T-helper 1 cell treated with Interleukin-12 subunit alpha and Interleukin-12 subunit beta and Interleukin-4 antibody, amounts not matched to agents 30 μg/mL and 1 μg/mL, for 36 hours (primary cell): ENCODE results near the gene HHATL.
"Not testable (repeated sequence)": the region's sequence is repeated elsewhere in the genome, so short reads cannot be mapped to it uniquely, and the experiment has no call there.

Source experiments
- H3K27ac Mint-ChIP-seq: one replicate; pipeline ENCODE4 v1.8.0; 2021; ENCODE audit warnings: mild to moderate bottlenecking, mixed read lengths
- H3K27me3 Mint-ChIP-seq: one replicate; pipeline ENCODE4 v1.8.0; 2021; ENCODE audit warnings: low read depth, mixed read lengths
- H3K36me3 Mint-ChIP-seq: one replicate; pipeline ENCODE4 v1.8.0; 2021; ENCODE audit warnings: low read depth, mixed read lengths
- H3K4me1 Mint-ChIP-seq: one replicate; pipeline ENCODE4 v1.8.0; 2021; ENCODE audit warnings: low read depth, mixed read lengths
- H3K4me3 Mint-ChIP-seq: one replicate; pipeline ENCODE4 v1.8.0; 2021; ENCODE audit warnings: mild to moderate bottlenecking, moderate library complexity, mixed read lengths
- H3K9me3 Mint-ChIP-seq: one replicate; pipeline ENCODE4 v1.8.0; 2021; ENCODE audit warnings: mixed read lengths

Gene HHATL

DNA sequence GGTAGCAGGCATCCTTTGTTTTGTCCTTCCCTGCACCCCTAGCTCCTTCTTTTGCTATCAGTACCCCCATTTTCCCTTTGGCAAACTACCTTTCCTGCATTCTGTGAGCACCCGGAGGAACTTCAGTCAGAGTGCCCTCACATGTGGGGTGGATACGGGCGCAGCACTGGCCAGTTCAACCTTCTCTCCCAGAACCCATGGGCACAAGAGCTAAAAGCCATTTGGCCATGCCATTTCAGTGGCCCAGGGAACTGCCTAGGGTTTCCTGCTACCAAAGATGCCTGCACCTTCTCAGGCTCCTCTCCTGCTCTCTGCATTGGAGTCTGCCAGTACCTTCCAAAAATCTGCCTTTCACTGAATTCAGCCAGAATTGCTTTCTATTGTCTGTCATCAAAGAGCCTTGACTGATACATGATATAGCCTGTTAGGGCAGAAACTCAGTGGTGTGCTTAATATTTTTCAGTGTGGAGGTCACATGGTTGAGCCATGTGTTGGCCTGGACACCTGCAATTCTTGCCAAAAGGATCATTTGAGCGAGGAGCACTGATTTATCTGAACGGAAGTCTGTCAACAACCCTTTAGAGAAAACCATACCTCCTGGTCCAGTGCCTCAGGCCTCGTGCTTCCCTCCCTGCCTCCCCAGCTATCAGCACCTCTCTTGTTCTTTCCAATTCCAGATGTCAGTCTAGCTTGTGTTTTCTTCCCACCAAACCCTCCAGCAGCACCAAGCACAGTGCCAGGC, 27.0 kb upstream of the HHATL start:
- H3K4me3 Mint-ChIP-seq, result no peak overlapping the region
- no peaks in the 10 kb centered on the region for H3K36me3 Mint-ChIP-seq
- H3K4me1 Mint-ChIP-seq, result no peaks in the 10 kb centered on the region
- no peaks in the 10 kb centered on the region for H3K9me3 Mint-ChIP-seq
- peaks cover 10% of the 10 kb centered on the region for H3K27me3 Mint-ChIP-seq
- H3K27ac Mint-ChIP-seq, result no peak overlapping the region

DNA sequence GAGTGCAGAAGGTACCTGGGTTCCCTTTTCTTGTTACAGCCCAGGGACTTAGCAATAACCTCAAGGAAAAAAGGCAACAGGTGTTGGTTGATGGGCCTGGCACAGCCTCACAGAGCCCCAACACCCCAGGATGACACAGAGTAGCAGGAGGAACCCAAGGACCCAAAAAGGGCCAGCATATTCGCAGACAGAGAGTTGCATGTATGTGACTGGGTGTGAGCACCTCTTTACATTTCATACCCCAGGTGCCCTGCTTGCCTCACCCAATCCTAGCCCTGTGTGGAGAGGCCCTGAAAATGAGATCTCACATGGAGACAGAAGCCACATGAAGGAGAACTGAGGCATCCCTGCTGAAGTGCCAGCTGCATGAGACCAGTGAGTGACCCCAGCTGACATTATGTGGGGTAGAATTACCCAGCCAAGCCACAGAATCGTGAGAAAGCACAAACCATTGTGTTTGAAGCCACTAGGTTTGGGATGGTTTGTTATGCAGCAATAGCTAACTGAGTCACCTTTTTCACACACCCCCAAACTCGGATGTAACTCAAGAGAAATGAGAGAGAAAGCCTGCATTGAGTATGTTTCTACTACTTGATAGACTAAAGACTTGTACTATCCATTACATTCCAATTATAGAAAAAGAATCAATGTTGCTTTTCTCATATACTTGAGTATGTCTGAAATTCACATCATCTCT, 26.2 kb upstream of the HHATL start:
- Mint-ChIP-seq H3K27me3 (peaks cover 15% of the 10 kb centered on the region), H3K4me3 (no peak overlapping the region), H3K9me3 (no peaks in the 10 kb centered on the region), H3K36me3 (no peaks in the 10 kb centered on the region), H3K4me1 (no peaks in the 10 kb centered on the region), H3K27ac (no peak overlapping the region)

DNA sequence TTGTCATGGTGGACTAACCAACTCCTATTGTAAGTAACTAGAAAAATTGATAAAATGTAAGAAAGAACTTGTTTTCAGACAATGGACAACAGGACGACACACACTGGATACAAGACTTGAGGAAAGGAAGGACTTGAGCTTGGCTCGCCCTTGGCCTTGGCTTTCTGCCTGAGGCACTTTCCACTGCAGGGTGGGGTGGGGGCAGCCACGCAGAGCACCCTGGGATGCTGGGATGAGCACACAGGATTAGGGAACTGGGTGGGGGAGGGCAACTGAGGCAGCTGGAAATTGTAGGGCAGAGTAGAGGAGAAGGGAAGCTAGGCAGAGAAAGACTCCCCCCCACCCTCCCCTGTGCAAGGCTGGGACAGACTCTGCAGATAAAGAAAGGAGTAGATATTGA, 25.5 kb upstream of the HHATL start:
- H3K27me3 Mint-ChIP-seq, result peaks cover 17% of the 10 kb centered on the region
- H3K9me3 Mint-ChIP-seq, result no peaks in the 10 kb centered on the region
- H3K36me3 Mint-ChIP-seq, result no peaks in the 10 kb centered on the region
- H3K4me1 Mint-ChIP-seq, result no peaks in the 10 kb centered on the region
- no peak overlapping the region for H3K27ac Mint-ChIP-seq
- H3K4me3 Mint-ChIP-seq, result no peak overlapping the region

DNA sequence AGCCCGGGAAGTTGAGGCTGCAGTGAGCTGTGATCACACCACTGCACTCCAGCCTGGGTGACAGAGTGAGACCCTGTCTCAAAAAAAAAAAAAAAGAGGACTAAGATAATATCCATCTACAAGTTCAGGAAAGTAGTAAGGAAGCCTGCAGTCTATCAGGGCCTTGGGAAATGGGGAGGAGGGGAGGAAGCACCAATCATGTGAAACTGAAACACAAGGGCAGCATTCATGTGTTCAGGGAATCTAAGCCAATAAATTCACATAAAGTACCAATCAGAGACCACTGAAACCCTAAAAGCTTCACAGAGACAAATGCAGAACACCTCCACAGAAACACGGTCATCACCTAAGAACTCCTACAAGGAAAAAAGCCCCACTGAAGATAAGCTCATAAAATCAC, 22.9 kb upstream of the HHATL start:
- no peaks in the 10 kb centered on the region for H3K9me3 Mint-ChIP-seq
- peaks cover 19% of the 10 kb centered on the region for H3K27me3 Mint-ChIP-seq
- H3K27ac Mint-ChIP-seq, result no peak overlapping the region
- H3K4me3 Mint-ChIP-seq, result no peak overlapping the region
- no peaks in the 10 kb centered on the region for H3K36me3 Mint-ChIP-seq
- no peaks in the 10 kb centered on the region for H3K4me1 Mint-ChIP-seq

DNA sequence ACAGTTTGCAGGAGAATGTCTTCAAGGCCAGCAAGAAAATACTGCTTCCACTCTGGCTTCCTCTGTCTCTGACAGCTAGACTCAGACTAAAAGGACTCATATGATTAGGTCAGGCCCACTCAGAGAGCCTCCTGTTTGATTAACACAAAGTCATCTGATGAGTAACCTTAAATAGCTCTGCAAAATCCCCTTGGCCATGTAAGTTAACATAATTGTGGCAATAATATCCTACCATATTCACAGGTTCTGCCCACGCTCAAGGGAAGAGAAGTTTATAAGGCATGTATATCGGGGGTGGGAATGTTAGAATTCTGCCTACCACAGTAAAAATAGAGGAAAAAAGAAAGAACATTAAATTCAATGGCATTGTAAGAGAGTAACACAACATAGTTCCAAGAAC, 20.6 kb upstream of the HHATL start:
- H3K36me3 Mint-ChIP-seq, result no peaks in the 10 kb centered on the region
- H3K4me1 Mint-ChIP-seq, result no peaks in the 10 kb centered on the region
- no peak overlapping the region for H3K4me3 Mint-ChIP-seq
- H3K27me3 Mint-ChIP-seq, result peaks cover 19% of the 10 kb centered on the region
- H3K27ac Mint-ChIP-seq, result no peak overlapping the region
- no peaks in the 10 kb centered on the region for H3K9me3 Mint-ChIP-seq

DNA sequence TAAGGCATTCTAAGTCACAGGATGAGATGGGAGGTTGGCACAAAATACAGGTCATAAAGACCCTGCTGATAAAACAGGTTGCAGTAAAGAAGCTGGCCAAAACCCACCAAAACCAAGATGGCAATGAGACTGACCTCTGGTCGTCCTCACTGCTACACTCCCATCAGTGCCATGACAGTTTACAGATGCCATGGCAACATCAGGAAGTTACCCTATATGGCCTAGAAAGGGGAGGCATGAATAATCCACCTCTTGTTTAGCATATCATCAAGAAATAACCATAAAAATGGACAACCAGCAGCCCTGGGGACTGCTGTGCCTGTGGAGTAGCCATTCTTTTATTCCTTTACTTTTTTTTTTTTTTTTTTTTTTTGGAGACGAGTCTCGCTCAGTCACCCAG, 19.8 kb upstream of the HHATL start:
- H3K36me3 Mint-ChIP-seq, H3K9me3 Mint-ChIP-seq, H3K4me3 Mint-ChIP-seq, H3K27ac Mint-ChIP-seq, H3K4me1 Mint-ChIP-seq: not testable (repeated sequence)
- peaks cover 17% of the 10 kb centered on the region for H3K27me3 Mint-ChIP-seq

DNA sequence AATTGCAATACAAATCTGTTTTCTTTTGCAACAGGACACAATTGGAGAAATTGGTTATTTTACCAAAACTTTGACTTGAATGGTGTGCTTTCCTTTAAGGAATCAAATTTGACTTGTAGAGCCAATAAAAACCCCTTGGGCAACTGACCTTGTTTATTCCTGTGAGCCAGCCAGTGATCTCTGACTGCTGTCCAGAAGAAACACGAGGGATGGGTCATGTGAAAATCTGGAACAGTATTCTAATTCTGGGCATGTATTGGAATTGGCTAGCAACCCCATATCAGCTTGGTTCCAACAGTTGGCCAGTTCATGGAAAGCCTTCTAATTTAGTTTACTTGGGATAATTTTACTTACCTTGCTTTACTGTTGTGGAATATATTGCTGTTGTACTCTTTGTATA, 19.1 kb upstream of the HHATL start:
- Mint-ChIP-seq H3K4me3 (no peak overlapping the region), H3K36me3 (no peaks in the 10 kb centered on the region), H3K27ac (no peak overlapping the region), H3K4me1 (no peaks in the 10 kb centered on the region), H3K9me3 (no peaks in the 10 kb centered on the region), H3K27me3 (peaks cover 15% of the 10 kb centered on the region)

DNA sequence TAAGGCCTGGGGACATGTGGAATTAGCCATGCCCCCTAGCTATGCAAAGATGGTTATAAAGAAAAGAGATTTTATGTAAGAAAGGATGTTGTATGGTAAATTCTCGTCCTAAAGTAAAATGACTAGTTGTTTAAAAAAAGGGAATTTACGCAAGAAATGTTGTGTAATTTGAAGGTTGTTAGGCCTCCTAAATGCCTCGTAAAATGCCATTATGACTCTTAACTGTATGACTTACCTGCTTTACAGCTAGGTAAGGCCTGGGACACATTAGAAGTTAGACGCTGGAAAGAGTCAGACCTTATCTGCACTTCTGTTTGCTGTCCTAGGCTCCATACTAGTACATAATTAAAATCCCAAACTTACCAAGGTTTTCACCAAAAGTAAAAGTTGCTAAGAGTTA, 17.5 kb upstream of the HHATL start:
- Mint-ChIP-seq H3K9me3 (no peaks in the 10 kb centered on the region), H3K36me3 (no peaks in the 10 kb centered on the region), H3K27ac (no peak overlapping the region), H3K27me3 (peaks cover 10% of the 10 kb centered on the region), H3K4me3 (no peak overlapping the region), H3K4me1 (no peaks in the 10 kb centered on the region)

DNA sequence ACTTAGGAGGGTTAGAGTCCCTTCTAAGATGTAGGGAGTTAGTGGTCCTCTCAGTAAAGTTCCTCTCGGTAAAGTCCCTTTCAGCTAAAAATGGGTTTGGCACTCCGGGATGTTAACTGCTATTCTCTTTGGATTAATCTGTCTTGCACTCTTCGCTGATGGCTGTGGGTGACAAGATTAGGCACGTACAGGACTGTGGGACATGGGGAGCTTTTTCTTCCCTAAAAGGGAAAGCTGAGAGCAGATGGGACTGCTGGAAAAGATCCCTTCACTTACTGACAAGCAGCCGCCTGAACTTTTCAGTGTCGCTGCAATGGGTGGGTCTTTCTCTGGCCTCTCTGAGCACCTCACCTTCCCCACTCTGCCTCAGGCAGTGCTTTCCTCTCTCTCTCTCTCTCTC, 16.4 kb upstream of the HHATL start:
- no peak overlapping the region for H3K4me3 Mint-ChIP-seq
- H3K27me3 Mint-ChIP-seq, result peaks cover 11% of the 10 kb centered on the region
- no peak overlapping the region for H3K27ac Mint-ChIP-seq
- no peaks in the 10 kb centered on the region for H3K4me1 Mint-ChIP-seq
- H3K36me3 Mint-ChIP-seq, result no peaks in the 10 kb centered on the region
- H3K9me3 Mint-ChIP-seq, result no peaks in the 10 kb centered on the region

DNA sequence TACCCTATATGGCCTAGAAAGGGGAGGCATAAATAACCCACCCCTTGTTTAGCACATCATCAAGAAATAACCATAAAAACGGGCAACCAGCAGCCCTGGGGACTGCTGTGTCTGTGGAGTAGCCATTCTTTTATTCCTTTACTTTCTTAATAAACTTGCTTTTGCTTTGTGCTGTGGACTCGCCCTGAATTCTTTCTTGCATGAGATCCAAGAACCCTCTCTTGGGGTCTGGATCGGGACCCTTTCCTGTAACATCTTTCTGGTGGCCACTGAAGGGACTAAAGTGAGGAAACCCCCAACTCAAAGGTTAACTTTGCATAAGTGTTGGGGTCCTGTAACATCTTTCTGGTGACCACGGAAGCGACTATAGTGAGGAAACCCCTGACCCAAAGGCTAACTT, 15.7 kb upstream of the HHATL start:
- H3K27me3 Mint-ChIP-seq, result peaks cover 15% of the 10 kb centered on the region
- H3K36me3 Mint-ChIP-seq, result no peaks in the 10 kb centered on the region

DNA sequence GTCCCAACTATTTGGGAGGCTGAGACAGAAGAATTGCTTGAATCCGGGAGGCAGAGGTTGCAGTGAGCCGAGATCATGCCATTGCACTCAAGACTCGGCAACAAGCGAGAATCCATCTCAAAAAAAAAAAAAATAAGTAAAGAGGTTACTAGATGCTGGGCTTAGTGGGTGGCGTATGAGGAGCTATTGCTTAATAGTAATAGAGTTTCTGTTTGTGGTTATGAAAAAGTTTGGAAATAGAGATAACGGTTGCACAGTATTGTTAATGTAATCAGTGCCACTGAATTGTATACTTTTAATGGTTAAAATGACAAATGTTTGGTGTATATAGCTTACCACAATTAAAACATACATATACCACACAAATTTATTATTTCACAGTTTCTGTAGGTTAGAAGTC, 14.7 kb upstream of the HHATL start:
- Mint-ChIP-seq H3K4me1 (no peaks in the 10 kb centered on the region), H3K36me3 (no peaks in the 10 kb centered on the region), H3K9me3 (no peaks in the 10 kb centered on the region), H3K4me3 (no peak overlapping the region), H3K27ac (no peak overlapping the region), H3K27me3 (peaks cover 11% of the 10 kb centered on the region)

More for the DNA sequence above, 15.7 kb upstream of the HHATL start:
- no peak overlapping the region for H3K4me3 Mint-ChIP-seq
- no peak overlapping the region for H3K27ac Mint-ChIP-seq
- no peaks in the 10 kb centered on the region for H3K4me1 Mint-ChIP-seq
- no peaks in the 10 kb centered on the region for H3K9me3 Mint-ChIP-seq

DNA sequence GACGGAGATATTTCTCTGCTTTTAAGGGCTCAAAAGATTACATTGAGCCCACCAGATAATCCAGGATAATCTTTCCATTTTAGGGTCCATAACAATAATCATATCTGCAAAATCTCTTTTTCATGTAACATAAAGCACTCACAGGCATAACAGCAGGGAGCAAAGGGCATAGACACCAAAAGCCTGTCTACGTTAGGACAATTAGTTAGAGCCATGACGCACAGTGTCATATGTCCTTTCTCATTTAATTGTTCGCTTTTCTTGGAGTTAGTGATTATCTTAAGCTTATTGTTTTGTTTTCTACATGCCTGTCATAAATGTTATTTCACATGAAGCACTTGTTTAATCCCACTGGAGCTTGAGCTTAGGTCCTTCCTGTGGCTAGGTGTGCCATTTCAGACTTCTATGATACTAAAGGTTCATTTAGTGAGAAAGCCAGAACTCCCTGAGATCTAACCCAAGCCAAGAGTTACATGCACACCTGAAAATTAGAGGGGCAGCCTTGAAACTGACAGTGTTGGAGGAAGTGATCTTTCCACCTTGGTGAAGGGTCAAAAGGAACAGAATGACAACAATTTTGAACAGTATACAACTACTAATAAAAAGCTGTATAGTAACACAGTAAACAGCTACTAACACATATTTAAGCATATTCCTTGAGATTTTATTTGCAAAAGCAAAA, 11.7 kb upstream of the HHATL start:
- Mint-ChIP-seq H3K27ac (no peak overlapping the region), H3K4me1 (no peaks in the 10 kb centered on the region), H3K36me3 (no peaks in the 10 kb centered on the region), H3K9me3 (no peaks in the 10 kb centered on the region), H3K27me3 (peaks cover 11% of the 10 kb centered on the region), H3K4me3 (no peak overlapping the region)

DNA sequence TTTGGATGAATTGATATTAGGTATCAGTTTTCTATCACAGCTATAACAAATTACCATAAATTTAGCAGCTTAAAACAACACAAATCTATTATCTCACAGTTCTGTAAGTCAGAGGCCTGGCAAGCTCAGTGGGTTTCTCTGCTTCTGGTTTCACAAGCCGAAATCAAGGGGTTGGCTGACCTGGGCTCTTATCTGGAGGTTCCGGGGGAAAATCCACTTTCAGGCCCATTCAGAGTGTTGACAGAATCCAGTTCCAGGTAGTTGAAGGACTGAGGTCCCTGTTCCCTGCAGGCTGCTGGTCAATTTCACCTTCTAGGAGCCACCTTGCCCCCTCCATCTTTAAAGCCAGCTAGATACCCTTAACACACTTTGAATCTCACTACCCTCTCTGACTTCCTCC, 11.1 kb upstream of the HHATL start:
- Mint-ChIP-seq H3K4me3 (no peak overlapping the region), H3K9me3 (no peaks in the 10 kb centered on the region), H3K27me3 (peaks cover 11% of the 10 kb centered on the region), H3K4me1 (no peaks in the 10 kb centered on the region), H3K36me3 (no peaks in the 10 kb centered on the region), H3K27ac (no peak overlapping the region)

DNA sequence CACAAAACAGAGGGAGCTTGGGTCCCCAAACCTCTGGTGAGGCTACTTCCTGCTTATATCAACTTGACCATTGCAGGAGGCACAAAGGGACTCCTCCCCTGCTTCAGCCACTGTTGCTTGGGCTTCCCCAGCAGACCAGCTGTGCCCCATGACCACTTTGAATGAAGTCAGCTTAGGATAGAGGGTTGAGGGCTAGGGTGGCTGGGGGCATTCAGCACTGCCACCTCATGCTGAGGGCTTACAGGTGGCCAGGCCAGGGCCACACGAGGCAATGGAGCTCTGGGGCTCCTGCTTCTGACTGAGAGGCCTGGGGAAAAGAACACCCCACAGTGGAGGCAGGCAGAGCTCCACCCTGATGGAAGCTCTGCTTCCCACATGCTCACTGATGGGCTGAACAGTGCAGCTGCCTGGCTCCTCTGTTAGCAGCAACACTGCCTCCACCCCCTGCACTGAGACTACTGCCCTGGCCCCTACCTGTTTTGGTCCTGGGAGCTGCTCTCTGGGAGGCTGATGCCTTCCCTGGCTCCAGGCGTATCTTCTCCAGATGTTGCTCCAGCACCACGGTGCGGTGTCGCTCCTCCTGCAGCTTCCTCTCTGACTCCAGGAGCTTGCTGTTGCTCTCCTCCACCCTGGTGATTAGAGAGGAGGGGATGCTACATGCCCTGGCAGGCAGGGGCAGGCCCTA, 10.2 kb upstream of the HHATL start:
- Mint-ChIP-seq H3K9me3 (no peaks in the 10 kb centered on the region), H3K4me3 (no peak overlapping the region), H3K4me1 (no peaks in the 10 kb centered on the region), H3K27ac (no peak overlapping the region), H3K36me3 (no peaks in the 10 kb centered on the region), H3K27me3 (peaks cover 11% of the 10 kb centered on the region)

DNA sequence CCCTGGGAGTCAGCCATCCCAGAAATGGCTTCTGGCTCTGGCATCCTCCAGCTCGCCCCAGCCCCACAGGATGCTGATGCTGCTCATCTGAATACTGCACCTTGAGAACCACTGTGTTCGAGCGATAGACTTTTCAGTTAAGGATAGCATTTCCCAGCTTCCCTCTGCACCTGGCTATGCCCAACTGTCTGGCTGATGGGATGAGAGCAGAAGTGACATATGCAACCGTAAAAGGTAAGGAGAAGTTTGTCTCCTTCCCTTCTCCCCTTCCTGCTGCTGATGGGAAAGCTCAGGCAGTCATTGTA, 9.7 kb upstream of the HHATL start:
- H3K4me3 Mint-ChIP-seq, result no peak overlapping the region
- no peak overlapping the region for H3K27ac Mint-ChIP-seq
- H3K4me1 Mint-ChIP-seq, result no peaks in the 10 kb centered on the region
- H3K27me3 Mint-ChIP-seq, result peaks cover 11% of the 10 kb centered on the region
- no peaks in the 10 kb centered on the region for H3K36me3 Mint-ChIP-seq
- no peaks in the 10 kb centered on the region for H3K9me3 Mint-ChIP-seq
